MG63 (cell line): Measurements from ENCODE around the gene SIAE. TPM values are rescaled to one million over a fixed set of nuclear protein-coding genes. Genes with fewer than 3 reads are reported as not detected.

Experiments
- total RNA-seq: library from RNA; depleted of rRNA; stranded (reverse); fragments of >200 nt; shearing (Covaris generic); gene quantifications from 2 replicates; pipeline ENCODE4 v1.2.3, GENCODE V29; 2014; ENCODE audit warnings: low replicate concordance; rRNA removed

The SIAE gene
- total RNA-seq, 1 experiment from 2014 or later = 4.6 TPM

Other genes with a start within 250 kb of the SIAE start
- not detected in 2 replicates for gene OR8B4, start 248.9 kb downstream of the SIAE start, total RNA-seq
- gene OR8B8, start 228.0 kb downstream of the SIAE start, total RNA-seq = not detected in 2 replicates
- gene OR8B12, start 130.1 kb downstream of the SIAE start, total RNA-seq = not detected in 2 replicates
- gene OR8A1, start 103.7 kb downstream of the SIAE start, total RNA-seq = not detected in 2 replicates
- not detected in 2 replicates for gene PANX3, start 62.3 kb downstream of the SIAE start, total RNA-seq
- 13.2 and 24.9 TPM in 2 replicates for gene TBRG1, start 50.9 kb downstream of the SIAE start, total RNA-seq
- 19.0 and 32.4 TPM in 2 replicates for gene SPA17, start 165 bp upstream of the SIAE start, total RNA-seq
- gene NRGN, start 66.2 kb upstream of the SIAE start, total RNA-seq = 0.23 TPM in 1 of 2 replicates, not detected in the other
- gene VSIG2, start 78.5 kb upstream of the SIAE start, total RNA-seq = not detected in 2 replicates
- gene ESAM, start 88.6 kb upstream of the SIAE start, total RNA-seq = not detected in 2 replicates
- gene MSANTD2, start 126.7 kb upstream of the SIAE start, total RNA-seq = 8.2 and 14.8 TPM in 2 replicates
- gene ROBO3, start 191.7 kb upstream of the SIAE start, total RNA-seq = 19.3 and 21.5 TPM in 2 replicates
- gene ROBO4, start 224.1 kb upstream of the SIAE start, total RNA-seq = 7.4 and 13.7 TPM in 2 replicates
- not detected in 2 replicates for gene HEPN1, start 245.5 kb upstream of the SIAE start, total RNA-seq